B cell (primary cell): Measurements from ENCODE around the gene PHF21A. TPM values are rescaled to one million over a fixed set of nuclear protein-coding genes. Genes with fewer than 3 reads are reported as not detected.

Source experiments
- ATAC-seq: fragments of 200-7000 bp; cut with Tn5 transposase; one replicate; pipeline ENCODE4 v1.10.0; 2021; ENCODE audit warnings: low read depth, mild to moderate bottlenecking, moderate number of reproducible peaks, moderate library complexity
- CTCF ChIA-PET: fragments of 350-600 bp; sonication (Branson Sonifier 250); formaldehyde crosslinking; loops from one replicate; lab custom pipeline; 2021; ENCODE audit warnings: antibody characterized with exemption, inconsistent platforms; lab: Charles Lee
- POLR2A ChIA-PET: fragments of 350-600 bp; sonication (Branson Sonifier 250); formaldehyde crosslinking; loops from one replicate; lab custom pipeline; 2021; ENCODE audit warnings: antibody characterized with exemption; lab: Charles Lee
- DNase-seq: peaks from one replicate; pipeline ENCODE4 v3.0.0; 2013
- H2AFZ ChIP-seq: 2 replicates; pipeline ENCODE4 v1.6.1; 2012; ENCODE audit warnings: mild to moderate bottlenecking, low read depth, low read length; ENCODE audit not compliant: insufficient read depth, poor library complexity, severe bottlenecking
- H3K27ac ChIP-seq, 2 donors: 1 replicate in 1 of 2; 2 replicates in 1 of 2; pipeline ENCODE4 v1.5.1; 2012 to 2013; ENCODE audit warnings: low read length in 2 of 2, mild to moderate bottlenecking in 2 of 2, moderate library complexity in 1 of 2
- H3K27me3 ChIP-seq, 4 experiments: fragments of 200-600 bp in 1 of 4; sonication (generic) in 1 of 4; replicated peaks in 1 of 4; 1 replicate in 2 of 4; 2 replicates in 2 of 4; pipeline versions ENCODE4 v1.6.1 to v1.7.0; 2013 to 2016; ENCODE audit warnings: low read length in 3 of 4, mild to moderate bottlenecking in 2 of 4, mixed read lengths in 1 of 4, moderate library complexity in 1 of 4; ENCODE audit not compliant: insufficient read depth in 4 of 4, control insufficient read depth in 3 of 4; ENCODE audit errors: control extremely low read depth in 1 of 4
- H3K36me3 ChIP-seq, 2 experiments: replicated peaks in 1 of 2; 1 replicate in 1 of 2; 2 replicates in 1 of 2; pipeline versions ENCODE4 v1.6.1 to v1.7.1; 2013; ENCODE audit warnings: low read length in 1 of 2; ENCODE audit not compliant: insufficient read depth in 2 of 2, control insufficient read depth in 1 of 2; ENCODE audit errors: control extremely low read depth in 1 of 2, extremely low read depth in 1 of 2
- H3K4me1 ChIP-seq, 2 donors: fragments of 200-600 bp in 1 of 2; sonication (generic) in 1 of 2; 1 replicate in 1 of 2; 2 replicates in 1 of 2; pipeline versions ENCODE4 v1.5.1 to v1.6.1; 2013 to 2017; ENCODE audit warnings: low read length in 2 of 2; ENCODE audit not compliant: control insufficient read depth in 2 of 2, insufficient read depth in 2 of 2
- H3K4me2 ChIP-seq: replicated peaks from 2 replicates; pipeline ENCODE3; 2012; ENCODE audit warnings: mild to moderate bottlenecking, low read depth, low read length; ENCODE audit not compliant: poor library complexity, severe bottlenecking
- H3K4me3 ChIP-seq, 5 experiments: fragments of 200-600 bp in 1 of 5; sonication (generic) in 1 of 5; 1 replicate in 3 of 5; 2 replicates in 2 of 5; pipeline versions ENCODE4 v1.5.1 to v1.7.0; 2011 to 2016; ENCODE audit warnings: low read length in 4 of 5, mild to moderate bottlenecking in 4 of 5, low read depth in 2 of 5, control low read depth in 1 of 5, moderate library complexity in 1 of 5; ENCODE audit not compliant: insufficient read depth in 1 of 5; ENCODE audit errors: control extremely low read depth in 1 of 5, extremely low read depth in 1 of 5
- H3K79me2 ChIP-seq: fragments of 200-600 bp; sonication (generic); one replicate; pipeline ENCODE4 v1.6.0; 2016; ENCODE audit warnings: low read length; ENCODE audit not compliant: control insufficient read depth, insufficient read depth
- H3K9ac ChIP-seq: fragments of 200-600 bp; sonication (generic); 2 replicates; pipeline ENCODE4 v1.6.1; 2017; ENCODE audit warnings: mild to moderate bottlenecking, low read length, moderate library complexity
- H3K9me3 ChIP-seq, 3 donors: one replicate each; pipeline versions ENCODE4 v1.6.1 to v1.7.1; 2013; ENCODE audit warnings: low read length in 2 of 3; ENCODE audit not compliant: control insufficient read depth in 2 of 3, insufficient read depth in 1 of 3; ENCODE audit errors: control extremely low read depth in 1 of 3
- H4K20me1 ChIP-seq: 2 replicates; pipeline ENCODE4 v1.6.0; 2012; ENCODE audit warnings: mild to moderate bottlenecking, low read length; ENCODE audit not compliant: insufficient read depth, control insufficient read depth, poor library complexity, severe bottlenecking
- H3K27ac Mint-ChIP-seq: one replicate; pipeline ENCODE4 v1.8.0; 2021; ENCODE audit warnings: mixed read lengths
- H3K27me3 Mint-ChIP-seq: one replicate; pipeline ENCODE4 v1.8.0; 2021; ENCODE audit warnings: mixed read lengths
- H3K4me1 Mint-ChIP-seq: one replicate; pipeline ENCODE4 v1.8.0; 2021; ENCODE audit warnings: mixed read lengths
- H3K4me3 Mint-ChIP-seq: one replicate; pipeline ENCODE4 v1.8.0; 2021; ENCODE audit warnings: mixed read lengths
- H3K9me3 Mint-ChIP-seq: one replicate; pipeline ENCODE4 v1.8.0; 2022; ENCODE audit warnings: mixed read lengths; ENCODE audit not compliant: insufficient read depth
- EZH2 ChIP-seq: IDR thresholded peaks from 2 replicates; pipeline ENCODE4 v1.6.1; 2012; ENCODE audit warnings: borderline replicate concordance, low read depth, mild to moderate bottlenecking, moderate library complexity, low read length; ENCODE audit not compliant: insufficient read depth, poor library complexity, severe bottlenecking
- WGBS: methylation state at CpG from one replicate; pipeline ENCODE4 v1.1.5; 2013; ENCODE audit warnings: missing lambda C conversion rate; ENCODE audit not compliant: insufficient coverage; 5-methylcytosine and 5-hydroxymethylcytosine counted together
- intact Hi-C: fragments of 100-400 bp; cut with micrococcal nuclease; formaldehyde crosslinking; loops from one replicate; pipeline ENCODE4 v1.10.0; 2022
- polyA plus RNA-seq: library from polyadenylated mRNA; depleted of rRNA; stranded (reverse); fragments of >200 nt; gene quantifications from 2 replicates; pipeline ENCODE4 v1.2.3, GENCODE V29; 2012
- total RNA-seq, 2 donors: library from RNA; stranded (reverse); fragments of 120-200 nt in 1 of 2; gene quantifications; 1 replicate in 1 of 2; 2 replicates in 1 of 2; pipeline versions ENCODE4 v1.2.3 to v1.2.4, GENCODE V29; 2013 to 2022
- TF ChIP-seq, protein P1 (sequence below): fragments of 200-600 bp; IDR thresholded peaks from one replicate; pipeline ENCODE4 v1.8.0; 2022; ENCODE audit warnings: antibody characterized with exemption, mild to moderate bottlenecking

PHF21A gene
- total and polyA plus RNA-seq, 2 donors (not counting 1 experiment from before 2014, with no cell fraction given), result 41.9 to 103 TPM

- Mint-ChIP-seq H3K4me1 (no peaks in the 10 kb centered on the region), H3K27ac (no peak overlapping the region), H3K27me3 (no peaks in the 10 kb centered on the region), H3K4me3 (no peak overlapping the region), H3K9me3 (no peaks in the 10 kb centered on the region)
- Histone ChIP-seq H3K9ac (no peak overlapping the region), H3K9me3 (no peaks in the 10 kb centered on the region), H4K20me1 (no peaks in the 10 kb centered on the region), H3K4me1 (no peaks in the 10 kb centered on the region), H3K79me2 (no peaks in the 10 kb centered on the region), H3K36me3 (peaks cover 26 to 73% of the 10 kb centered on the region in 2 experiments), H3K4me2 (no peak overlapping the region), H3K27ac (no peak overlapping the region), H3K4me3 (no peak overlapping the region), H3K27me3 (no peaks in the 10 kb centered on the region), H2AFZ (no peak overlapping the region)
- POLR2A ChIA-PET, result interaction anchor here (0.8 kb wide), 1 partner anchor 19 kb away, joined by 3 read pairs; no protein-coding TSS in a partner anchor
- intact Hi-C loops, result no loop called here
- WGBS, result 100% methylated on average over 1 of the region's 1 CpG
- ATAC-seq (no peak), DNase-seq (no peak)
- TF ChIP-seq, protein P1, sequence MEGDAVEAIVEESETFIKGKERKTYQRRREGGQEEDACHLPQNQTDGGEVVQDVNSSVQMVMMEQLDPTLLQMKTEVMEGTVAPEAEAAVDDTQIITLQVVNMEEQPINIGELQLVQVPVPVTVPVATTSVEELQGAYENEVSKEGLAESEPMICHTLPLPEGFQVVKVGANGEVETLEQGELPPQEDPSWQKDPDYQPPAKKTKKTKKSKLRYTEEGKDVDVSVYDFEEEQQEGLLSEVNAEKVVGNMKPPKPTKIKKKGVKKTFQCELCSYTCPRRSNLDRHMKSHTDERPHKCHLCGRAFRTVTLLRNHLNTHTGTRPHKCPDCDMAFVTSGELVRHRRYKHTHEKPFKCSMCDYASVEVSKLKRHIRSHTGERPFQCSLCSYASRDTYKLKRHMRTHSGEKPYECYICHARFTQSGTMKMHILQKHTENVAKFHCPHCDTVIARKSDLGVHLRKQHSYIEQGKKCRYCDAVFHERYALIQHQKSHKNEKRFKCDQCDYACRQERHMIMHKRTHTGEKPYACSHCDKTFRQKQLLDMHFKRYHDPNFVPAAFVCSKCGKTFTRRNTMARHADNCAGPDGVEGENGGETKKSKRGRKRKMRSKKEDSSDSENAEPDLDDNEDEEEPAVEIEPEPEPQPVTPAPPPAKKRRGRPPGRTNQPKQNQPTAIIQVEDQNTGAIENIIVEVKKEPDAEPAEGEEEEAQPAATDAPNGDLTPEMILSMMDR, result no peak
- no peak for TF ChIP-seq EZH2
- CTCF ChIA-PET, result interaction anchor here (0.9 to 5.9 kb wide), 4 partner anchors 14 to 77 kb away, joined by 3 to 43 read pairs (median 5); no protein-coding TSS in a partner anchor
These were observed 171.3 kb downstream of the PHF21A start for GRCh38 chr11:45949992-45950407.

DNA sequence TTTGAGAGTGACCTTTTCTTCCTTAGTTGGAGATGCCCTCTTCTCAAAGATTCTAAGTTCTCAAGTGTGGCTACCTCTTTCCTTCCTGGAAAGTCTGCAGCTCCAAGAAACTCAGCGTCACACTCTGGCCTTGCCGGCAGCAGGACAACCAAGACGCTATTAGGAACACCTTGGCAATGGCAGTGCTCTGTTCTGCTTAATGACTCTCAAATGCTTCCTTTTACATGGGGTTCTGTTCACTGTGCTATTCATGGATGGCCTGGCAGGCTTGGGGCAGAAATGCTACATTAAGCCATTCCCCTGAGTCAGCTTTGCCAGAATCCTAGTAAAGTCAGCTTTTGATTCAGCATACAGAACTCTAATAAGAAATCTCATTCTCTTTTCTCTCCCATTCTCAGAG lies 172.9 kb downstream of the PHF21A start:
- Histone ChIP-seq H3K79me2 (no peaks in the 10 kb centered on the region), H3K4me3 (no peak overlapping the region), H3K36me3 (peaks cover 24 to 70% of the 10 kb centered on the region in 2 experiments), H2AFZ (no peak overlapping the region), H3K27me3 (no peaks in the 10 kb centered on the region), H3K9ac (no peak overlapping the region), H4K20me1 (no peaks in the 10 kb centered on the region), H3K4me1 (no peaks in the 10 kb centered on the region), H3K27ac (no peak overlapping the region), H3K4me2 (no peak overlapping the region), H3K9me3 (no peaks in the 10 kb centered on the region)
- TF ChIP-seq, protein P1, result no peak
- no peak for TF ChIP-seq EZH2
- peaks cover 4% of the 10 kb centered on the region for H3K4me1 Mint-ChIP-seq
- H3K9me3 Mint-ChIP-seq, result no peaks in the 10 kb centered on the region
- intact Hi-C loops, result no loop called here
- no peak overlapping the region for H3K4me3 Mint-ChIP-seq
- H3K27me3 Mint-ChIP-seq, result no peaks in the 10 kb centered on the region
- CTCF ChIA-PET, result interaction anchor here (1.4 to 5.9 kb wide), 2 partner anchors 9 to 16 kb away, joined by 3 to 43 read pairs; no protein-coding TSS in a partner anchor
- DNase-seq (no peak), ATAC-seq (no peak)
- WGBS, result 100% methylated on average over 3 of the region's 3 CpGs
- POLR2A ChIA-PET, result interaction anchor here (0.9 kb wide), 1 partner anchor 9 kb away, joined by 6 read pairs; no protein-coding TSS in a partner anchor
- no peak overlapping the region for H3K27ac Mint-ChIP-seq
